Stomach (tissue), 9 donors: ENCODE measurements around the gene ORC1. TPM values are rescaled to one million over a fixed set of nuclear protein-coding genes. Genes with fewer than 3 reads are reported as not detected.

Source experiments
- DNase-seq, 2 donors: peaks; one replicate each; pipeline versions ENCODE4 v3.0.0 to v3.0.0-alpha.2; 2013 to 2019
- H3K27ac ChIP-seq, 5 donors: fragments of 200-600 bp in 4 of 5; sonication (generic) in 4 of 5; one replicate each; pipeline ENCODE4 v1.5.1; 2013 to 2019; ENCODE audit warnings: mild to moderate bottlenecking in 1 of 5, moderate library complexity in 1 of 5
- H3K27me3 ChIP-seq, 3 donors: fragments of 200-600 bp; sonication (generic); one replicate each; pipeline ENCODE4 v1.5.1; 2017 to 2019; ENCODE audit warnings: mixed run types in 1 of 3
- H3K36me3 ChIP-seq, 4 donors: fragments of 200-600 bp; sonication (generic); 1 replicate in 3 of 4; 2 replicates in 1 of 4; pipeline ENCODE4 v1.5.1; 2016 to 2019
- H3K4me1 ChIP-seq, 4 donors: fragments of 200-600 bp; sonication (generic); one replicate each; pipeline ENCODE4 v1.5.1; 2016 to 2019
- H3K4me3 ChIP-seq, 4 donors: fragments of 200-600 bp; sonication (generic) in 3 of 4; one replicate each; pipeline ENCODE4 v1.5.1; 2016 to 2019; ENCODE audit warnings: mild to moderate bottlenecking in 1 of 4
- H3K9me3 ChIP-seq, 4 donors: fragments of 200-600 bp; sonication (generic); one replicate each; pipeline ENCODE4 v1.5.1; 2016 to 2019
- CTCF ChIP-seq, 7 experiments: fragments of 450-650 bp in 4 of 7; fragments of 200-600 bp in 3 of 7; sonication (generic) in 3 of 7; IDR thresholded peaks; one replicate each; pipeline ENCODE4 v1.5.1; 2016 to 2019; ENCODE audit warnings: antibody characterized with exemption in 7 of 7, control low read depth in 2 of 7, mild to moderate bottlenecking in 1 of 7
- EP300 ChIP-seq: sonication (generic); formaldehyde crosslinking; IDR thresholded peaks from one replicate; pipeline ENCODE4 v1.6.1; 2017; ENCODE audit warnings: antibody characterized with exemption
- POLR2A ChIP-seq, 4 donors: fragments of 450-650 bp; IDR thresholded peaks; one replicate each; pipeline ENCODE4 v1.6.1; 2016; ENCODE audit warnings: antibody characterized with exemption in 4 of 4, control low read depth in 2 of 4, mild to moderate bottlenecking in 1 of 4, moderate library complexity in 1 of 4
- POLR2AphosphoS5 ChIP-seq, 3 donors: sonication (generic); formaldehyde crosslinking; IDR thresholded peaks; one replicate each; pipeline ENCODE4 v1.6.1; 2016; ENCODE audit warnings: antibody characterized with exemption in 3 of 3
- WGBS, 5 donors: extraction: QIAGEN DNeasy Blood & Tissue Kit in 3 of 5; methylation state at CpG; one replicate each; pipeline versions ENCODE4 v1.1.5 to v1.1.7; 2013 to 2018; 5-methylcytosine and 5-hydroxymethylcytosine counted together
- intact Hi-C: fragments of 100-400 bp; cut with DNase I; formaldehyde crosslinking; loops from one replicate; pipeline ENCODE4 v1.15.1; 2023; ENCODE audit warnings: low total_unique reads
- polyA plus RNA-seq, 3 donors: library from polyadenylated mRNA; stranded (reverse); fragments of 200-250 nt; gene quantifications; one replicate each; pipeline ENCODE4 v1.2.3, GENCODE V29; 2013
- total RNA-seq, 5 donors: library from RNA; depleted of rRNA; stranded (reverse); fragments of >200 nt; gene quantifications; one replicate each; pipeline versions ENCODE4 v1.1.0 to v1.2.3, GENCODE V29; 2014 to 2016
- donor health status: healthy with polysubstance abuse.
- donor health status: Bipolar disorder and iron deficiency.
- donor health status: healthy.

ORC1 gene
- total and polyA plus RNA-seq, 8 donors = 1.1 to 19.4 (median 1.7) TPM

- Histone ChIP-seq H3K36me3 (peaks cover 37 to 100% (median 88%) of the 10 kb centered on the region in 4 donors), H3K4me1 (no peaks in the 10 kb centered on the region), H3K27me3 (no peaks in the 10 kb centered on the region), H3K27ac (no peak overlapping the region), H3K4me3 (no peak overlapping the region), H3K9me3 (no peaks in the 10 kb centered on the region)
- 88 to 100% (median 97%) methylated on average over 1 of the region's 1 CpG for WGBS, 5 donors
- no peak for DNase-seq
- intact Hi-C loops = no loop called here
- TF ChIP-seq CTCF (IDR thresholded peaks at IDR 0.05) (no peak), EP300 (no peak), POLR2AphosphoS5 (IDR thresholded peaks at IDR 0.05) (no peak), POLR2A (IDR thresholded peaks at IDR 0.05) (no peak)
Observed at GRCh38 chr1:52435650-52436049, 31.4 kb upstream of the ORC1 start.

GRCh38 chr1:52435211-52435610 is 31.0 kb upstream of the ORC1 start:
- Histone ChIP-seq H3K27ac (no peak overlapping the region), H3K36me3 (peaks cover 39 to 100% (median 90%) of the 10 kb centered on the region in 4 donors), H3K4me1 (no peaks in the 10 kb centered on the region), H3K9me3 (no peaks in the 10 kb centered on the region), H3K27me3 (no peaks in the 10 kb centered on the region), H3K4me3 (no peak overlapping the region)
- intact Hi-C loops = no loop called here
- WGBS, 5 donors = 97 to 100% (median 100%) methylated on average over 1 of the region's 1 CpG
- no peak for DNase-seq
- TF ChIP-seq POLR2A (IDR thresholded peaks at IDR 0.05) (no peak), POLR2AphosphoS5 (IDR thresholded peaks at IDR 0.05) (no peak), CTCF (IDR thresholded peaks at IDR 0.05) (no peak), EP300 (no peak)

GRCh38 chr1:52432807-52433206 is 28.6 kb upstream of the ORC1 start:
- Histone ChIP-seq H3K4me1 (no peaks in the 10 kb centered on the region), H3K27ac (no peak overlapping the region), H3K36me3 (peaks cover 39 to 92% (median 88%) of the 10 kb centered on the region in 4 donors), H3K4me3 (no peak overlapping the region), H3K27me3 (no peaks in the 10 kb centered on the region), H3K9me3 (no peaks in the 10 kb centered on the region)
- no peak for TF ChIP-seq POLR2AphosphoS5 (IDR thresholded peaks at IDR 0.05)
- TF ChIP-seq EP300 = no peak
- no peak for TF ChIP-seq CTCF (IDR thresholded peaks at IDR 0.05)
- TF ChIP-seq POLR2A (IDR thresholded peaks at IDR 0.05) = no peak
- 85 to 96% (median 93%) methylated on average over 8 of the region's 8 CpGs for WGBS, 5 donors
- no peak for DNase-seq
- intact Hi-C loops = no loop called here

- DNase-seq = no peak
- TF ChIP-seq EP300 (no peak), POLR2AphosphoS5 (IDR thresholded peaks at IDR 0.05) (no peak), CTCF (IDR thresholded peaks at IDR 0.05) (no peak), POLR2A (IDR thresholded peaks at IDR 0.05) (no peak)
- intact Hi-C loops = no loop called here
- Histone ChIP-seq H3K36me3 (peaks cover 7 to 73% (median 64%) of the 10 kb centered on the region in 4 donors), H3K9me3 (no peaks in the 10 kb centered on the region), H3K4me1 (peaks cover 0 to 16% (median 3%) of the 10 kb centered on the region in 4 donors), H3K27ac (no peak overlapping the region), H3K27me3 (no peaks in the 10 kb centered on the region), H3K4me3 (no peak overlapping the region)
- 82 to 94% (median 86%) methylated on average over 1 of the region's 1 CpG for WGBS, 5 donors
Observed at GRCh38 chr1:52427152-52427551, 22.9 kb upstream of the ORC1 start.
